HepG2 (cell line): Measurements from ENCODE around the gene VWA2. TPM values are rescaled to one million over a fixed set of nuclear protein-coding genes. Genes with fewer than 3 reads are reported as not detected.

Experiments
- ATAC-seq: fragments of 200-7000 bp; cut with Tn5 transposase; 3 replicates; pipeline ENCODE4 v1.9.1; 2020; ENCODE audit warnings: mild to moderate bottlenecking, moderate library complexity
- BruUV-seq: library from RNA; stranded (reverse); fragments of 400-500 nt; replicated peaks from 2 replicates; lab custom pipeline; 2021; lab: Mats Ljungman, UMichigan
- CTCF ChIA-PET: fragments of 300-600 bp; formaldehyde crosslinking; extraction: SDS; loops from one replicate; lab custom pipeline; 2021; ENCODE audit warnings: low total read pairs, inconsistent platforms, low intra/inter-chr PET ratio; lab: Yijun Ruan, JAX
- POLR2A ChIA-PET: fragments of 350-600 bp; sonication (Branson Sonifier 250); formaldehyde crosslinking; loops from one replicate; lab custom pipeline; 2020; ENCODE audit warnings: antibody characterized with exemption, inconsistent platforms; lab: Yijun Ruan, JAX
- DNase-seq: peaks from one replicate; pipeline ENCODE4 v3.0.0-alpha.2; 2015; ENCODE audit warnings: low spot score
- FAIRE-seq: peaks from 3 replicates; lab custom pipeline; 2011; peaks lifted over from hg19 to GRCh38; lab: Jason Lieb, UNC
- H2AFZ ChIP-seq: one replicate; pipeline ENCODE4 v1.6.1; 2011; ENCODE audit warnings: low read length, inconsistent platforms
- H3K27ac ChIP-seq: fragments of 300-600 bp; 3 replicates; pipeline ENCODE4 v1.8.0; 2011; ENCODE audit warnings: mixed run types, mild to moderate bottlenecking, mixed read lengths, low read length, inconsistent platforms; ENCODE audit not compliant: insufficient read depth; ENCODE audit errors: extremely low read length
- H3K27me3 ChIP-seq, 2 experiments: fragments of 200-600 bp in 1 of 2; 2 replicates in 1 of 2; 3 replicates in 1 of 2; pipeline versions ENCODE4 v1.6.0 to v1.8.0; 2011; ENCODE audit warnings: low read length in 2 of 2, mild to moderate bottlenecking in 2 of 2, moderate library complexity in 2 of 2, inconsistent platforms in 1 of 2; ENCODE audit not compliant: insufficient read depth in 2 of 2, control insufficient read depth in 1 of 2
- H3K36me3 ChIP-seq, 2 experiments: fragments of 200-600 bp in 1 of 2; replicated peaks in 1 of 2; 2 replicates in 1 of 2; 3 replicates in 1 of 2; pipeline versions ENCODE4 v1.5.1 to v1.8.0; 2011; ENCODE audit warnings: low read length in 2 of 2, inconsistent platforms in 1 of 2; ENCODE audit not compliant: insufficient read depth in 2 of 2, control insufficient read depth in 1 of 2
- H3K4me1 ChIP-seq: 2 replicates; pipeline ENCODE4 v1.5.1; 2012; ENCODE audit warnings: low read length, inconsistent platforms; ENCODE audit not compliant: insufficient read depth
- H3K4me2 ChIP-seq: 2 replicates; pipeline ENCODE4 v1.6.0; 2011; ENCODE audit warnings: low read depth, low read length, inconsistent platforms
- H3K4me3 ChIP-seq, 3 experiments: fragments of 200-600 bp in 1 of 3; sonication (generic), shearing (Covaris generic) in 1 of 3; replicated peaks in 1 of 3; 2 replicates each; pipeline ENCODE4 v1.5.1; 2011 to 2016; ENCODE audit warnings: low read length in 3 of 3, inconsistent platforms in 2 of 3, low read depth in 2 of 3, mild to moderate bottlenecking in 2 of 3, control low read depth in 1 of 3, mixed read lengths in 1 of 3; ENCODE audit not compliant: insufficient read depth in 1 of 3
- H3K79me2 ChIP-seq: one replicate; pipeline ENCODE4 v1.6.1; 2011; ENCODE audit warnings: low read length, inconsistent platforms; ENCODE audit not compliant: insufficient read depth
- H3K9ac ChIP-seq: 2 replicates; pipeline ENCODE4 v1.6.0; 2011; ENCODE audit warnings: mild to moderate bottlenecking, low read depth, low read length, inconsistent platforms; ENCODE audit not compliant: insufficient read depth
- H3K9me3 ChIP-seq: 2 replicates; pipeline ENCODE4 v1.5.1; 2012; ENCODE audit warnings: mild to moderate bottlenecking, low read length
- H4K20me1 ChIP-seq: 2 replicates; pipeline ENCODE4 v1.6.0; 2011; ENCODE audit warnings: inconsistent platforms, mild to moderate bottlenecking, low read length, moderate library complexity; ENCODE audit not compliant: insufficient read depth
- MIER3 ChIP-seq: IDR thresholded peaks from 2 replicates; pipeline ENCODE4 v1.6.1; 2016; ENCODE audit warnings: missing compliant biosample characterization, borderline replicate concordance
- NRL ChIP-seq: sonication (generic); formaldehyde crosslinking; IDR thresholded peaks from 2 replicates; pipeline ENCODE4 v1.5.0; 2020; ENCODE audit warnings: missing genetic modification reagents, mild to moderate bottlenecking, moderate library complexity, borderline replicate concordance
- SAFB2 ChIP-seq: sonication (generic); formaldehyde crosslinking; IDR thresholded peaks from 2 replicates; pipeline ENCODE4 v1.5.1; 2020; ENCODE audit warnings: missing genetic modification reagents, low read depth, mild to moderate bottlenecking, borderline replicate concordance
- TOE1 ChIP-seq: sonication (generic); formaldehyde crosslinking; IDR thresholded peaks from 2 replicates; pipeline ENCODE4 v1.4.0; 2020; ENCODE audit warnings: mild to moderate bottlenecking, missing genetic modification reagents
- ZNF260 ChIP-seq: sonication (generic); formaldehyde crosslinking; IDR thresholded peaks from 2 replicates; pipeline ENCODE4 v1.4.0; 2020; ENCODE audit warnings: missing genetic modification reagents, low read depth, mild to moderate bottlenecking, borderline replicate concordance
- ZNF605 ChIP-seq: sonication (generic); formaldehyde crosslinking; IDR thresholded peaks from 2 replicates; pipeline ENCODE4 v1.8.0; 2022; ENCODE audit warnings: mild to moderate bottlenecking, missing genetic modification reagents
- ZNF629 ChIP-seq: sonication (generic); formaldehyde crosslinking; conservative IDR thresholded peaks from 2 replicates; pipeline ENCODE4 v1.5.0; 2020; ENCODE audit warnings: missing genetic modification reagents
- WGBS: methylation state at CpG from one replicate; pipeline ENCODE4 v1.1.6; 2017; ENCODE audit warnings: low lambda C conversion rate; 5-methylcytosine and 5-hydroxymethylcytosine counted together
- in situ Hi-C: cut with HindIII; loops from 2 replicates; pipeline ENCODE4 v1.10.0; 2017; ENCODE audit warnings: low pct_unique_long_range_greater_than_20kb; ENCODE audit not compliant: extremely low pct_ligation_motif_present
- intact Hi-C: fragments of 100-400 bp; cut with micrococcal nuclease; formaldehyde crosslinking; loops from one replicate; pipeline ENCODE4 v1.10.0; 2022; ENCODE audit not compliant: unreplicated experiment
- polyA plus RNA-seq, 8 experiments: library from polyadenylated mRNA; depleted of rRNA in 3 of 8; stranded (reverse) in 7 of 8; unstranded in 1 of 8; fragments of >200 nt; fragmentation: Illumina TruSeq in 4 of 8; extraction: Trizol in 4 of 8; gene quantifications; 2 replicates each; pipeline versions ENCODE4 v1.2.1 to v1.2.3, GENCODE V29; 2011 to 2016; ENCODE audit warnings: low read depth in 4 of 8, missing spikeins in 1 of 8, mixed read lengths in 1 of 8; ENCODE audit not compliant: insufficient read depth in 1 of 8
- total RNA-seq, 5 experiments: library from RNA; depleted of rRNA; stranded (reverse); fragments of >200 nt; fragmentation: Illumina TruSeq; extraction: Trizol; gene quantifications; 2 replicates each; pipeline ENCODE4 v1.2.3, GENCODE V29; 2016; ENCODE audit warnings: low read depth in 1 of 5
- TF ChIP-seq, protein P1 (sequence below): IDR thresholded peaks from 2 replicates; pipeline ENCODE4 v1.6.1; 2016; ENCODE audit warnings: low read depth, missing genetic modification reagents, missing compliant biosample characterization
- TF ChIP-seq, protein P2 (sequence below): sonication (generic); formaldehyde crosslinking; conservative IDR thresholded peaks from 2 replicates; pipeline ENCODE4 v1.4.0; 2020; ENCODE audit warnings: missing genetic modification reagents

VWA2 gene
- total and polyA plus RNA-seq, 2 of the 13 experiments (the other 11 are each of a cell fraction or from before 2014, with no cell fraction given), result not detected

DNA sequence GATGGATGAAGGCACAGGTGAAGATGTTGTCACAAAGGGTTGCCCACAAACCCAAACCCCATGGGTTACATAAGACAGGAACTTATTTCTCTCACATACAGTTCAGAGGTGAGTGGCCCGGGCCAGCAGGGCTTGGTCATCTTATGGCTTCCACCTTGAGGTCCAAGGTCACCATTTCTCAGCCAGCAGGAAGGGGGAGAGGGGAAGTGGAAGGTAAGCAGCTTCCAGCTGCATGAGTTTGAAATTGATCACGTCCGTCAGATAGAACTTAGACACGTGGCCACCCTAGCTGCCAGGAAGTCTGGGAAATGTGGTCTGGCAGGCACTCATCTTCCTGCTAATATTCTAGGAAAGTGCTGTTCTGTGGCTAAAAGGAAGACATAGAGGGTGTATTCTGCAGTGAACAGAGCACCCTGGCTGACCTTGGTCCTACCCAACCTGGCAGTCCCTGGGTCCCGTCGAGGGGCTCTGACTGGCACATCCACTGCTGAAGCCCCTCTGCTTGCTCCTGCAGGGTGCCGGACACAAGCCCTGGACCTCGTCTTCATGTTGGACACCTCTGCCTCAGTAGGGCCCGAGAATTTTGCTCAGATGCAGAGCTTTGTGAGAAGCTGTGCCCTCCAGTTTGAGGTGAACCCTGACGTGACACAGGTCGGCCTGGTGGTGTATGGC, 49.5 kb downstream of the VWA2 start (continued):
- TF ChIP-seq, protein P1, sequence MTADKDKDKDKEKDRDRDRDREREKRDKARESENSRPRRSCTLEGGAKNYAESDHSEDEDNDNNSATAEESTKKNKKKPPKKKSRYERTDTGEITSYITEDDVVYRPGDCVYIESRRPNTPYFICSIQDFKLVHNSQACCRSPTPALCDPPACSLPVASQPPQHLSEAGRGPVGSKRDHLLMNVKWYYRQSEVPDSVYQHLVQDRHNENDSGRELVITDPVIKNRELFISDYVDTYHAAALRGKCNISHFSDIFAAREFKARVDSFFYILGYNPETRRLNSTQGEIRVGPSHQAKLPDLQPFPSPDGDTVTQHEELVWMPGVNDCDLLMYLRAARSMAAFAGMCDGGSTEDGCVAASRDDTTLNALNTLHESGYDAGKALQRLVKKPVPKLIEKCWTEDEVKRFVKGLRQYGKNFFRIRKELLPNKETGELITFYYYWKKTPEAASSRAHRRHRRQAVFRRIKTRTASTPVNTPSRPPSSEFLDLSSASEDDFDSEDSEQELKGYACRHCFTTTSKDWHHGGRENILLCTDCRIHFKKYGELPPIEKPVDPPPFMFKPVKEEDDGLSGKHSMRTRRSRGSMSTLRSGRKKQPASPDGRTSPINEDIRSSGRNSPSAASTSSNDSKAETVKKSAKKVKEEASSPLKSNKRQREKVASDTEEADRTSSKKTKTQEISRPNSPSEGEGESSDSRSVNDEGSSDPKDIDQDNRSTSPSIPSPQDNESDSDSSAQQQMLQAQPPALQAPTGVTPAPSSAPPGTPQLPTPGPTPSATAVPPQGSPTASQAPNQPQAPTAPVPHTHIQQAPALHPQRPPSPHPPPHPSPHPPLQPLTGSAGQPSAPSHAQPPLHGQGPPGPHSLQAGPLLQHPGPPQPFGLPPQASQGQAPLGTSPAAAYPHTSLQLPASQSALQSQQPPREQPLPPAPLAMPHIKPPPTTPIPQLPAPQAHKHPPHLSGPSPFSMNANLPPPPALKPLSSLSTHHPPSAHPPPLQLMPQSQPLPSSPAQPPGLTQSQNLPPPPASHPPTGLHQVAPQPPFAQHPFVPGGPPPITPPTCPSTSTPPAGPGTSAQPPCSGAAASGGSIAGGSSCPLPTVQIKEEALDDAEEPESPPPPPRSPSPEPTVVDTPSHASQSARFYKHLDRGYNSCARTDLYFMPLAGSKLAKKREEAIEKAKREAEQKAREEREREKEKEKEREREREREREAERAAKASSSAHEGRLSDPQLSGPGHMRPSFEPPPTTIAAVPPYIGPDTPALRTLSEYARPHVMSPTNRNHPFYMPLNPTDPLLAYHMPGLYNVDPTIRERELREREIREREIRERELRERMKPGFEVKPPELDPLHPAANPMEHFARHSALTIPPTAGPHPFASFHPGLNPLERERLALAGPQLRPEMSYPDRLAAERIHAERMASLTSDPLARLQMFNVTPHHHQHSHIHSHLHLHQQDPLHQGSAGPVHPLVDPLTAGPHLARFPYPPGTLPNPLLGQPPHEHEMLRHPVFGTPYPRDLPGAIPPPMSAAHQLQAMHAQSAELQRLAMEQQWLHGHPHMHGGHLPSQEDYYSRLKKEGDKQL (CRISPR knock-in tag), result no peak
- TF ChIP-seq MIER3 (CRISPR knock-in tag) (no peak), TOE1 (CRISPR knock-in tag) (no peak), ZNF605 (CRISPR knock-in tag) (no peak)

DNA sequence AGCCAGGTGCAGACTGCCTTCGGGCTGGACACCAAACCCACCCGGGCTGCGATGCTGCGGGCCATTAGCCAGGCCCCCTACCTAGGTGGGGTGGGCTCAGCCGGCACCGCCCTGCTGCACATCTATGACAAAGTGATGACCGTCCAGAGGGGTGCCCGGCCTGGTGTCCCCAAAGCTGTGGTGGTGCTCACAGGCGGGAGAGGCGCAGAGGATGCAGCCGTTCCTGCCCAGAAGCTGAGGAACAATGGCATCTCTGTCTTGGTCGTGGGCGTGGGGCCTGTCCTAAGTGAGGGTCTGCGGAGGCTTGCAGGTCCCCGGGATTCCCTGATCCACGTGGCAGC, 50.0 kb downstream of the VWA2 start:
- no TSS peak for BruUV-seq
- Histone ChIP-seq H3K4me2 (no peak overlapping the region), H4K20me1 (no peaks in the 10 kb centered on the region), H3K9me3 (no peaks in the 10 kb centered on the region), H3K4me1 (no peaks in the 10 kb centered on the region), H3K4me3 (no peak overlapping the region), H3K27ac (no peak overlapping the region), H3K36me3 (no peaks in the 10 kb centered on the region), H3K79me2 (no peaks in the 10 kb centered on the region), H3K9ac (no peak overlapping the region), H3K27me3 (peaks cover 1 to 24% of the 10 kb centered on the region in 2 experiments; a peak in 4 of 5 replicates)
- FAIRE-seq (no peak), ATAC-seq (no peak), DNase-seq (no peak)
- intact Hi-C loops, result no loop called here
- ChIA-PET POLR2A (no interaction called here), CTCF (no interaction called here)
- in situ Hi-C loops, result no loop called here
- 68% methylated on average over 5 of the region's 16 CpGs for whole genome bisulfite sequencing
- TF ChIP-seq ZNF260 (CRISPR knock-in tag), result no peak
- TF ChIP-seq SAFB2, result no peak
- TF ChIP-seq NRL (CRISPR knock-in tag), result no peak
- no peak for TF ChIP-seq ZNF629 (CRISPR knock-in tag)
- TF ChIP-seq, protein P2, sequence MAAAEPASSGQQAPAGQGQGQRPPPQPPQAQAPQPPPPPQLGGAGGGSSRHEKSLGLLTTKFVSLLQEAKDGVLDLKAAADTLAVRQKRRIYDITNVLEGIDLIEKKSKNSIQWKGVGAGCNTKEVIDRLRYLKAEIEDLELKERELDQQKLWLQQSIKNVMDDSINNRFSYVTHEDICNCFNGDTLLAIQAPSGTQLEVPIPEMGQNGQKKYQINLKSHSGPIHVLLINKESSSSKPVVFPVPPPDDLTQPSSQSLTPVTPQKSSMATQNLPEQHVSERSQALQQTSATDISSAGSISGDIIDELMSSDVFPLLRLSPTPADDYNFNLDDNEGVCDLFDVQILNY (CRISPR knock-in tag), result no peak
- TF ChIP-seq, all 625 proteins: peak for 0
- no peak overlapping the region for H2AFZ ChIP-seq
